ENCODE measurements around the gene STK4.

STK4 gene

DNA sequence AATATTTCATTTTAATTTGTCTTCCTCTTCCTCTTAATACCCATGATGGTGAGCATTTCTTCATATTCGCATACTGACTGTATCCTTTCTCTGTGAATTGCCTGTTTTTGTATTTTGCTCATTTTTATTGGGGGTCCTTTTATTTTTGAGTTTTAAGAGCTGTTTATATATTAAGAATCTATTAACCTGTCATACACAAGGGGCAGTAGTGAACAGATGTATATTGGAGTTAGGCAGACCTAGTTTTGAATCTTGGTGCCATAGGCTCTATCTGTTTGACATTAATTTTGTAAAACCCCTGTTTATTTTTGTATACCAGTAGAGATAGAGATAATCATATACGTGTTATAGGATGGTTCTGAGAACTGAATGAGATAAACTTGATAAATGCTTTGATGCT lies 151.7 kb downstream of the STK4 start:
- TF ChIP-seq, protein P1, sequence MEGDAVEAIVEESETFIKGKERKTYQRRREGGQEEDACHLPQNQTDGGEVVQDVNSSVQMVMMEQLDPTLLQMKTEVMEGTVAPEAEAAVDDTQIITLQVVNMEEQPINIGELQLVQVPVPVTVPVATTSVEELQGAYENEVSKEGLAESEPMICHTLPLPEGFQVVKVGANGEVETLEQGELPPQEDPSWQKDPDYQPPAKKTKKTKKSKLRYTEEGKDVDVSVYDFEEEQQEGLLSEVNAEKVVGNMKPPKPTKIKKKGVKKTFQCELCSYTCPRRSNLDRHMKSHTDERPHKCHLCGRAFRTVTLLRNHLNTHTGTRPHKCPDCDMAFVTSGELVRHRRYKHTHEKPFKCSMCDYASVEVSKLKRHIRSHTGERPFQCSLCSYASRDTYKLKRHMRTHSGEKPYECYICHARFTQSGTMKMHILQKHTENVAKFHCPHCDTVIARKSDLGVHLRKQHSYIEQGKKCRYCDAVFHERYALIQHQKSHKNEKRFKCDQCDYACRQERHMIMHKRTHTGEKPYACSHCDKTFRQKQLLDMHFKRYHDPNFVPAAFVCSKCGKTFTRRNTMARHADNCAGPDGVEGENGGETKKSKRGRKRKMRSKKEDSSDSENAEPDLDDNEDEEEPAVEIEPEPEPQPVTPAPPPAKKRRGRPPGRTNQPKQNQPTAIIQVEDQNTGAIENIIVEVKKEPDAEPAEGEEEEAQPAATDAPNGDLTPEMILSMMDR (IDR thresholded peaks at IDR 0.05; ENCODE audit: control insufficient read depth, insufficient read depth, low read depth, low read length, missing control alignments), result no peak
- DNase-seq (ENCODE audit: low read depth), result no peak
- no peak overlapping the region for H3K4me3 ChIP-seq (ENCODE audit: control insufficient read depth, low read depth, low read length)

DNA sequence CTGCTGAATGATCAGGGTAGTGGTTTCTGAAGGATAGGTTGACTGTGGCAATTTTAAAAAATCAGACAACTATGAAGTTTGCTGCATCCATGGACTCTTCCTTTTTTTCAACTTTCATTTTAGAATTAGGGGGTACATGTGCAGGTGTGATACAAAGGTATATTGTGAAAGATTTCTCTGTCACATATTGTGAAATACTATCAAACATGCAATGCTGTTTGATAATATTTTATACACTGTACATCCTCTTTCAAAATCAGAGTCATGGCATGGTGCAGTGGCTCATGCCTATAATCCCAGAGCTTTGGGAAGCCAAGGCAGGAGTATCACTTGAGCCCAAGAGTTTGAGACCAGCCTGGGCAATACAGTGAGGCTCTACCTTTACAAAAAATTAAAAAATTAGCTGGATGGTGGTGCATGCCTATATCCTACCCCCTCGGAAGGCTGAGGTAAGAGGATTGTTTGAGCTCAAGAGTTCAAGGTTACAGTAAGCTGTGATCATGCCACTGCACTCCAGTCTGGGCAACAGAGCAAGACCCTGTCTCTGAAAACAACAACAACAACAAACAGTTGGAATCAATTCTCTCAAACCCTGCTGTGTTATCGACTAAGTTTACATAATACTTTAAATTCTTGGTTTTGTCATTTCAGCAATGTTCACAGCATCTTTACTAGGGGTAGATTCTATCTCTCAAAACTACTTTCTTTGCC lies 153.4 kb downstream of the STK4 start:
- no peak overlapping the region for H3K4me3 ChIP-seq (ENCODE audit: control insufficient read depth, low read depth, low read length)
- DNase-seq (ENCODE audit: low read depth), result no peak
- TF ChIP-seq, protein P1 (IDR thresholded peaks at IDR 0.05; ENCODE audit: control insufficient read depth, insufficient read depth, low read depth, low read length, missing control alignments), result no peak

DNA sequence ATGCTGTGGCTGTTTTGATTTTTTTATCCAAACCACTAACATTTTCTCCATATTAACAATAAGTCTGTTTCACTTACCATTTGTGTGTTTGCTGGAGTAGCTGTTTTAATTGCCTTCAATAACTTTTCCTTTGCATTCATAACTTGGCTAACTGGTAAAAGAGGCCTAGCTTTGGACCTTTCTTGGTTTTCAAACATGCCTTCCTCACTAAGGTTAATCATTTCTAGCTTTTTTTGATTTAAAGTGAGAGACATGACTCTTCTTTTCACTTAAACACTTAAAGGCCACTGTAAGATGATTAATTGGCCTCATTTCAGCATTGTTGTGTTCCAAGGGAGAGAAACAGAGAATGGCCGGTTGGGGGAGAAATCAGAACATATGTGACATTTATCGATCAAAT lies 155.1 kb downstream of the STK4 start:
- TF ChIP-seq, protein P1 (IDR thresholded peaks at IDR 0.05; ENCODE audit: control insufficient read depth, insufficient read depth, low read depth, low read length, missing control alignments), result no peak
- no peak for DNase-seq (ENCODE audit: low read depth)
- H3K4me3 ChIP-seq (ENCODE audit: control insufficient read depth, low read depth, low read length), result no peak overlapping the region

DNA sequence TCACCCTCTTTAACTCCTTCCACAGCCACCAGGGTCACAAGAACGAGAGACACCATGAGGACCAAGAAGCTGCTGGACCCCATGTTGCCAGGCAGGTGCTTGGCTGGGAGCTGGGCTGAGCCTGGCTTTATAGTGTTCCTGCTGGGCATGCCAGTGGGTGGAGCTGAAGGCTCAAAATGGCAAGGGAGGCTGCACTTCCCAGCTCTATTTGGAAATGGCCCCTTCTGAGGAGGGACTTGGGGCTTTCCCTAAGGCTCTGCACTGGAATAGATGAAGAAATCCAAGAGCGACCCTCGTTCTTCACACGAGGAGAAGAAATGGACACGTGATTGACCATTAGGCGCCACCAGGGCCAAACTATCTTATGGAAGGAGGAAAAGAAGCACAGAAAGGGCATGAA lies 158.1 kb downstream of the STK4 start, which contains the start of gene WFDC12:
Gene WFDC12, minus strand, starts transcription at position 101 of the 400 bp plus-strand sequence. Its CDS starts 18 bp downstream, at position 83.
- H3K4me3 ChIP-seq (ENCODE audit: control insufficient read depth, low read depth, low read length), result no peak within 1 kb of the TSS
- TF ChIP-seq, protein P1 (IDR thresholded peaks at IDR 0.05; ENCODE audit: control insufficient read depth, insufficient read depth, low read depth, low read length, missing control alignments), result no peak
- no peak for DNase-seq (ENCODE audit: low read depth)

DNA sequence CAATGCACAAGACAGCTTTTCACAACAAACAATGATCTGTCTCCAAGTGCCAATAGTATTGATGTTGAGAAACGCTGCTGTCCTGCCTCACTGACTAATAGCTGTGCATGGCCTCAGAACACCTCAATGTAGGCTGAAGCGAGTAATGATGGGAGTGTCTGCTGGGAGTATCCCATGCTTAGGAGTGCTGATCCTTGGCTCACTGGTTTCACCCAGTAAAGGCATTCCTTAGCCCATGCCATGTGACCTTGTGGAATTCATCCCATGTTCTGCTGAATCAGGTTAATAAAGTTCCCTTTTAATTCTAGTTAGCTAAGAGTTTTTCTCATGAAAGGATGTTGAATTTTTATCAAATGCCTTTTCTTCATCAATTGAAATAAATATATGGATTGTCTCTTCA lies 161.8 kb downstream of the STK4 start:
- TF ChIP-seq, protein P1 (IDR thresholded peaks at IDR 0.05; ENCODE audit: control insufficient read depth, insufficient read depth, low read depth, low read length, missing control alignments), result no peak
- H3K4me3 ChIP-seq (ENCODE audit: control insufficient read depth, low read depth, low read length), result no peak overlapping the region
- DNase-seq (ENCODE audit: low read depth), result no peak

Data from AG09309 (cell line).